GM23248 (cell line): Measurements from ENCODE around the gene OSBPL5.

Experiments
- EZH2 ChIP-seq: fragments of 200-600 bp; sonication (generic); IDR thresholded peaks from 2 replicates; pipeline ENCODE4 v1.6.1; 2018; ENCODE audit warnings: antibody characterized with exemption, mild to moderate bottlenecking; ENCODE audit not compliant: insufficient read depth, poor library complexity, severe bottlenecking
- EZH2phosphoT487 ChIP-seq: fragments of 200-600 bp; sonication (generic); IDR thresholded peaks from 2 replicates; pipeline ENCODE4 v1.6.1; 2018; ENCODE audit warnings: antibody characterized with exemption, moderate library complexity, mild to moderate bottlenecking, low read depth; ENCODE audit not compliant: insufficient read depth

- no peak for TF ChIP-seq EZH2
- TF ChIP-seq EZH2phosphoT487, result no peak
These were observed 8.8 kb downstream of the OSBPL5 start for GRCh38 chr11:3156282-3156660.
